Skeletal muscle cell (primary cell): ENCODE data around the gene KNL1.

Experiments
- DNase-seq: peaks from one replicate; pipeline ENCODE4 v3.0.0-alpha.2; 2010; ENCODE audit warnings: low read depth
- H3K4me3 ChIP-seq: 2 replicates; pipeline ENCODE4 v1.5.1; 2011; ENCODE audit warnings: low read depth, mild to moderate bottlenecking, control low read depth, low read length, moderate library complexity

KNL1 gene

DNA sequence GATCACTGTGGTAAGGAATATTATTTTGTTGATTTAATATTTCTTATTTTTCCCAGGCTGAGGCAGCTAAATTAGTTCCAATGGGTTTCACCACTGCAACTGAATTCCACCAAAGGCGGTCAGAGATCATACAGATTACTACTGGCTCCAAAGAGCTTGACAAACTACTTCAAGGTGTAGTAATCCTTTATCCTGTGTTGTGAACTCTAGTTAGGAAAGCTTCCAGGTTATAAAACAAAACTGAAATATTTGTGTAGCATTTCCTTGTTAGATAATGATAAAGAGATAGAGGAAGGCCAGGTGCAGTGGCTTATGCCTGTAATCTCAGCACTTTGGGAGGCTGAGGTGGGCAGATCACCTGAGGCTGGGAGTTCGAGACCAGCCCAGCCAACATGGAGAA is 112.1 kb downstream of the KNL1 start:
- DNase-seq: no peak

More for the DNA sequence above, 112.1 kb downstream of the KNL1 start:
- no peak overlapping the region for H3K4me3 ChIP-seq
